GM23338 (cell line): ENCODE results near the gene FBXO34.

ENCODE experiments used
- EZH2 ChIP-seq: fragments of 200-600 bp; sonication (generic); IDR thresholded peaks from one replicate; pipeline ENCODE4 v1.8.0; 2017; ENCODE audit warnings: antibody characterized with exemption, mild to moderate bottlenecking, low read depth; ENCODE audit not compliant: unreplicated experiment
- EZH2phosphoT487 ChIP-seq: fragments of 200-600 bp; sonication (generic); IDR thresholded peaks from one replicate; pipeline ENCODE4 v1.8.1; 2018; ENCODE audit warnings: antibody characterized with exemption; ENCODE audit not compliant: unreplicated experiment
- JUNB ChIP-seq: IDR thresholded peaks from one replicate; pipeline ENCODE4 v1.6.1; 2016; ENCODE audit warnings: antibody characterized with exemption; ENCODE audit not compliant: unreplicated experiment
- NANOG ChIP-seq: IDR thresholded peaks from 2 replicates; pipeline ENCODE4 v1.6.1; 2016; ENCODE audit warnings: antibody characterized with exemption, borderline replicate concordance
- POLR2AphosphoS5 ChIP-seq: IDR thresholded peaks from 2 replicates; pipeline ENCODE4 v1.6.1; 2016; ENCODE audit warnings: antibody characterized with exemption, low read depth
- STAT1 ChIP-seq: IDR thresholded peaks from one replicate; pipeline ENCODE4 v1.6.1; 2016; ENCODE audit warnings: antibody characterized with exemption; ENCODE audit not compliant: unreplicated experiment
- TF ChIP-seq, protein P1 (sequence below), 2 experiments: fragments of 200-600 bp in 1 of 2; sonication (generic) in 1 of 2; conservative IDR thresholded peaks; 2 replicates each; pipeline versions ENCODE4 v1.5.1 to v1.6.1; 2016 to 2017; ENCODE audit warnings: antibody characterized with exemption in 2 of 2, low read depth in 2 of 2, mild to moderate bottlenecking in 2 of 2, moderate library complexity in 1 of 2
- TF ChIP-seq, protein P2 (sequence below): IDR thresholded peaks from one replicate; pipeline ENCODE4 v1.6.1; 2018; ENCODE audit warnings: antibody characterized with exemption; ENCODE audit not compliant: unreplicated experiment
- TF ChIP-seq, protein P3 (sequence below): fragments of 250-450 bp; sonication (Bioruptor Pico); IDR thresholded peaks from 2 replicates; pipeline ENCODE4 v1.5.0; 2020; ENCODE audit warnings: mild to moderate bottlenecking, moderate library complexity
- TF ChIP-seq, protein P4 (sequence below): IDR thresholded peaks from 2 replicates; pipeline ENCODE4 v1.6.1; 2016; ENCODE audit warnings: antibody characterized with exemption

DNA sequence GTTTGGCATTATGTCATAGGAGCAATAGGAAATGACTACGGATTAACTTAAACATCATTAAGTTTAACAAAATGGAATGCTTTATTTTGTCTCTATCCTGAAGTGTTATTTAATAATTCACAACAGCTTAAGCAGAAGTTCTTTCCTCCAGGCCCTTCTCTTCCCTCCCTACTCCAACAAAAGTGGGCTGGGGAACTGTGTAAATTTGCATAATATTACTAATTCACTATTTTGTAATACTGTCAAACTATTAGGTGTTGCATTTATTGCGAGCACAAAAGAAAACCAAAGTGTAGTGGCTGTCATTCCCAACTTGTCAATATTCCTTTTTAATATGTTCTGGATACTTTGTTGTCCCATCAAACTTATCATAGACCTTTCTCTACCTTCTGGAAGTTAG, 70.6 kb downstream of the FBXO34 start:
- TF ChIP-seq POLR2AphosphoS5 (no peak), EZH2phosphoT487 (no peak), EZH2 (no peak), JUNB (no peak), STAT1 (no peak), NANOG (no peak)
- TF ChIP-seq, protein P1, sequence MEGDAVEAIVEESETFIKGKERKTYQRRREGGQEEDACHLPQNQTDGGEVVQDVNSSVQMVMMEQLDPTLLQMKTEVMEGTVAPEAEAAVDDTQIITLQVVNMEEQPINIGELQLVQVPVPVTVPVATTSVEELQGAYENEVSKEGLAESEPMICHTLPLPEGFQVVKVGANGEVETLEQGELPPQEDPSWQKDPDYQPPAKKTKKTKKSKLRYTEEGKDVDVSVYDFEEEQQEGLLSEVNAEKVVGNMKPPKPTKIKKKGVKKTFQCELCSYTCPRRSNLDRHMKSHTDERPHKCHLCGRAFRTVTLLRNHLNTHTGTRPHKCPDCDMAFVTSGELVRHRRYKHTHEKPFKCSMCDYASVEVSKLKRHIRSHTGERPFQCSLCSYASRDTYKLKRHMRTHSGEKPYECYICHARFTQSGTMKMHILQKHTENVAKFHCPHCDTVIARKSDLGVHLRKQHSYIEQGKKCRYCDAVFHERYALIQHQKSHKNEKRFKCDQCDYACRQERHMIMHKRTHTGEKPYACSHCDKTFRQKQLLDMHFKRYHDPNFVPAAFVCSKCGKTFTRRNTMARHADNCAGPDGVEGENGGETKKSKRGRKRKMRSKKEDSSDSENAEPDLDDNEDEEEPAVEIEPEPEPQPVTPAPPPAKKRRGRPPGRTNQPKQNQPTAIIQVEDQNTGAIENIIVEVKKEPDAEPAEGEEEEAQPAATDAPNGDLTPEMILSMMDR (conservative IDR thresholded peaks at IDR 0.05; ENCODE audit: low read depth in 2 of 2) = no peak
- TF ChIP-seq, protein P2, sequence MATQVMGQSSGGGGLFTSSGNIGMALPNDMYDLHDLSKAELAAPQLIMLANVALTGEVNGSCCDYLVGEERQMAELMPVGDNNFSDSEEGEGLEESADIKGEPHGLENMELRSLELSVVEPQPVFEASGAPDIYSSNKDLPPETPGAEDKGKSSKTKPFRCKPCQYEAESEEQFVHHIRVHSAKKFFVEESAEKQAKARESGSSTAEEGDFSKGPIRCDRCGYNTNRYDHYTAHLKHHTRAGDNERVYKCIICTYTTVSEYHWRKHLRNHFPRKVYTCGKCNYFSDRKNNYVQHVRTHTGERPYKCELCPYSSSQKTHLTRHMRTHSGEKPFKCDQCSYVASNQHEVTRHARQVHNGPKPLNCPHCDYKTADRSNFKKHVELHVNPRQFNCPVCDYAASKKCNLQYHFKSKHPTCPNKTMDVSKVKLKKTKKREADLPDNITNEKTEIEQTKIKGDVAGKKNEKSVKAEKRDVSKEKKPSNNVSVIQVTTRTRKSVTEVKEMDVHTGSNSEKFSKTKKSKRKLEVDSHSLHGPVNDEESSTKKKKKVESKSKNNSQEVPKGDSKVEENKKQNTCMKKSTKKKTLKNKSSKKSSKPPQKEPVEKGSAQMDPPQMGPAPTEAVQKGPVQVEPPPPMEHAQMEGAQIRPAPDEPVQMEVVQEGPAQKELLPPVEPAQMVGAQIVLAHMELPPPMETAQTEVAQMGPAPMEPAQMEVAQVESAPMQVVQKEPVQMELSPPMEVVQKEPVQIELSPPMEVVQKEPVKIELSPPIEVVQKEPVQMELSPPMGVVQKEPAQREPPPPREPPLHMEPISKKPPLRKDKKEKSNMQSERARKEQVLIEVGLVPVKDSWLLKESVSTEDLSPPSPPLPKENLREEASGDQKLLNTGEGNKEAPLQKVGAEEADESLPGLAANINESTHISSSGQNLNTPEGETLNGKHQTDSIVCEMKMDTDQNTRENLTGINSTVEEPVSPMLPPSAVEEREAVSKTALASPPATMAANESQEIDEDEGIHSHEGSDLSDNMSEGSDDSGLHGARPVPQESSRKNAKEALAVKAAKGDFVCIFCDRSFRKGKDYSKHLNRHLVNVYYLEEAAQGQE = no peak
- TF ChIP-seq, protein P3, sequence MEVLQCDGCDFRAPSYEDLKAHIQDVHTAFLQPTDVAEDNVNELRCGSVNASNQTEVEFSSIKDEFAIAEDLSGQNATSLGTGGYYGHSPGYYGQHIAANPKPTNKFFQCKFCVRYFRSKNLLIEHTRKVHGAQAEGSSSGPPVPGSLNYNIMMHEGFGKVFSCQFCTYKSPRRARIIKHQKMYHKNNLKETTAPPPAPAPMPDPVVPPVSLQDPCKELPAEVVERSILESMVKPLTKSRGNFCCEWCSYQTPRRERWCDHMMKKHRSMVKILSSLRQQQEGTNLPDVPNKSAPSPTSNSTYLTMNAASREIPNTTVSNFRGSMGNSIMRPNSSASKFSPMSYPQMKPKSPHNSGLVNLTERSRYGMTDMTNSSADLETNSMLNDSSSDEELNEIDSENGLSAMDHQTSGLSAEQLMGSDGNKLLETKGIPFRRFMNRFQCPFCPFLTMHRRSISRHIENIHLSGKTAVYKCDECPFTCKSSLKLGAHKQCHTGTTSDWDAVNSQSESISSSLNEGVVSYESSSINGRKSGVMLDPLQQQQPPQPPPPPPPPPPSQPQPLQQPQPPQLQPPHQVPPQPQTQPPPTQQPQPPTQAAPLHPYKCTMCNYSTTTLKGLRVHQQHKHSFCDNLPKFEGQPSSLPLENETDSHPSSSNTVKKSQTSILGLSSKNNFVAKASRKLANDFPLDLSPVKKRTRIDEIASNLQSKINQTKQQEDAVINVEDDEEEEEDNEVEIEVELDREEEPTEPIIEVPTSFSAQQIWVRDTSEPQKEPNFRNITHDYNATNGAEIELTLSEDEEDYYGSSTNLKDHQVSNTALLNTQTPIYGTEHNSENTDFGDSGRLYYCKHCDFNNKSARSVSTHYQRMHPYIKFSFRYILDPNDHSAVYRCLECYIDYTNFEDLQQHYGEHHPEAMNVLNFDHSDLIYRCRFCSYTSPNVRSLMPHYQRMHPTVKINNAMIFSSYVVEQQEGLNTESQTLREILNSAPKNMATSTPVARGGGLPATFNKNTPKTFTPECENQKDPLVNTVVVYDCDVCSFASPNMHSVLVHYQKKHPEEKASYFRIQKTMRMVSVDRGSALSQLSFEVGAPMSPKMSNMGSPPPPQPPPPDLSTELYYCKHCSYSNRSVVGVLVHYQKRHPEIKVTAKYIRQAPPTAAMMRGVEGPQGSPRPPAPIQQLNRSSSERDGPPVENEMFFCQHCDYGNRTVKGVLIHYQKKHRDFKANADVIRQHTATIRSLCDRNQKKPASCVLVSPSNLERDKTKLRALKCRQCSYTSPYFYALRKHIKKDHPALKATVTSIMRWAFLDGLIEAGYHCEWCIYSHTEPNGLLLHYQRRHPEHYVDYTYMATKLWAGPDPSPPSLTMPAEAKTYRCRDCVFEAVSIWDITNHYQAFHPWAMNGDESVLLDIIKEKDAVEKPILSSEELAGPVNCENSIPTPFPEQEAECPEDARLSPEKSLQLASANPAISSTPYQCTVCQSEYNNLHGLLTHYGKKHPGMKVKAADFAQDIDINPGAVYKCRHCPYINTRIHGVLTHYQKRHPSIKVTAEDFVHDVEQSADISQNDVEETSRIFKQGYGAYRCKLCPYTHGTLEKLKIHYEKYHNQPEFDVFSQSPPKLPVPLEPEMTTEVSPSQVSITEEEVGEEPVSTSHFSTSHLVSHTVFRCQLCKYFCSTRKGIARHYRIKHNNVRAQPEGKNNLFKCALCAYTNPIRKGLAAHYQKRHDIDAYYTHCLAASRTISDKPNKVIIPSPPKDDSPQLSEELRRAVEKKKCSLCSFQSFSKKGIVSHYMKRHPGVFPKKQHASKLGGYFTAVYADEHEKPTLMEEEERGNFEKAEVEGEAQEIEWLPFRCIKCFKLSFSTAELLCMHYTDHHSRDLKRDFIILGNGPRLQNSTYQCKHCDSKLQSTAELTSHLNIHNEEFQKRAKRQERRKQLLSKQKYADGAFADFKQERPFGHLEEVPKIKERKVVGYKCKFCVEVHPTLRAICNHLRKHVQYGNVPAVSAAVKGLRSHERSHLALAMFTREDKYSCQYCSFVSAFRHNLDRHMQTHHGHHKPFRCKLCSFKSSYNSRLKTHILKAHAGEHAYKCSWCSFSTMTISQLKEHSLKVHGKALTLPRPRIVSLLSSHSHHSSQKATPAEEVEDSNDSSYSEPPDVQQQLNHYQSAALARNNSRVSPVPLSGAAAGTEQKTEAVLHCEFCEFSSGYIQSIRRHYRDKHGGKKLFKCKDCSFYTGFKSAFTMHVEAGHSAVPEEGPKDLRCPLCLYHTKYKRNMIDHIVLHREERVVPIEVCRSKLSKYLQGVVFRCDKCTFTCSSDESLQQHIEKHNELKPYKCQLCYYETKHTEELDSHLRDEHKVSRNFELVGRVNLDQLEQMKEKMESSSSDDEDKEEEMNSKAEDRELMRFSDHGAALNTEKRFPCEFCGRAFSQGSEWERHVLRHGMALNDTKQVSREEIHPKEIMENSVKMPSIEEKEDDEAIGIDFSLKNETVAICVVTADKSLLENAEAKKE = no peak
- TF ChIP-seq, protein P4, sequence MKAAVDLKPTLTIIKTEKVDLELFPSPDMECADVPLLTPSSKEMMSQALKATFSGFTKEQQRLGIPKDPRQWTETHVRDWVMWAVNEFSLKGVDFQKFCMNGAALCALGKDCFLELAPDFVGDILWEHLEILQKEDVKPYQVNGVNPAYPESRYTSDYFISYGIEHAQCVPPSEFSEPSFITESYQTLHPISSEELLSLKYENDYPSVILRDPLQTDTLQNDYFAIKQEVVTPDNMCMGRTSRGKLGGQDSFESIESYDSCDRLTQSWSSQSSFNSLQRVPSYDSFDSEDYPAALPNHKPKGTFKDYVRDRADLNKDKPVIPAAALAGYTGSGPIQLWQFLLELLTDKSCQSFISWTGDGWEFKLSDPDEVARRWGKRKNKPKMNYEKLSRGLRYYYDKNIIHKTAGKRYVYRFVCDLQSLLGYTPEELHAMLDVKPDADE = no peak
